Measurements from ENCODE around the gene CHST11.
"Not testable (repeated sequence)": the region's sequence is repeated elsewhere in the genome, so short reads cannot be mapped to it uniquely, and the experiment has no call there.

CHST11 gene

GRCh38 chr12:104788840-104789271 lies 332.1 kb downstream of the CHST11 start:
- no peak for DNase-seq

GRCh38 chr12:104790296-104791125 lies 333.8 kb downstream of the CHST11 start:
- DNase-seq, result no peak

- no peak for DNase-seq
These were observed 335.8 kb downstream of the CHST11 start for GRCh38 chr12:104792570-104792969.

GRCh38 chr12:104793285-104793684 lies 336.5 kb downstream of the CHST11 start:
- no peak for DNase-seq

- DNase-seq, result no peak
These were observed 337.2 kb downstream of the CHST11 start for GRCh38 chr12:104793968-104794367.

- DNase-seq, result no peak
These were observed 339.7 kb downstream of the CHST11 start for GRCh38 chr12:104796475-104796862.

- no peak for DNase-seq
These were observed 342.7 kb downstream of the CHST11 start for GRCh38 chr12:104799458-104799857.

- no peak for DNase-seq
These were observed 344.3 kb downstream of the CHST11 start for GRCh38 chr12:104801005-104801404.

- no peak for DNase-seq
These were observed 344.7 kb downstream of the CHST11 start for GRCh38 chr12:104801427-104801826.

GRCh38 chr12:104802208-104802607 lies 345.5 kb downstream of the CHST11 start:
- no peak for DNase-seq

- DNase-seq, result no peak
These were observed 348.4 kb downstream of the CHST11 start for GRCh38 chr12:104805186-104805585.

GRCh38 chr12:104806194-104806593 lies 349.4 kb downstream of the CHST11 start:
- not testable (repeated sequence) for DNase-seq

GRCh38 chr12:104809251-104809650 lies 352.5 kb downstream of the CHST11 start:
- no peak for DNase-seq

GRCh38 chr12:104809706-104810385 lies 353.1 kb downstream of the CHST11 start:
- DNase-seq, result no peak
